HUES48 (cell line): Measurements from ENCODE around the gene RAG1.

Experiments used
- H3K27ac ChIP-seq: one replicate; pipeline ENCODE4 v1.7.0; 2013; ENCODE audit warnings: low read depth, low read length, inconsistent platforms
- H3K27me3 ChIP-seq: 2 replicates; pipeline ENCODE4 v1.6.1; 2013; ENCODE audit warnings: mild to moderate bottlenecking, low read length; ENCODE audit not compliant: control insufficient read depth, insufficient read depth
- H3K36me3 ChIP-seq: 2 replicates; pipeline ENCODE4 v1.6.1; 2013; ENCODE audit warnings: low read length; ENCODE audit not compliant: control insufficient read depth, insufficient read depth
- H3K4me1 ChIP-seq: 2 replicates; pipeline ENCODE4 v1.6.1; 2013; ENCODE audit warnings: mild to moderate bottlenecking, low read length; ENCODE audit not compliant: control insufficient read depth, insufficient read depth
- H3K4me3 ChIP-seq: 2 replicates; pipeline ENCODE4 v1.5.1; 2013; ENCODE audit warnings: mild to moderate bottlenecking, low read depth, low read length
- H3K9ac ChIP-seq: 2 replicates; pipeline ENCODE4 v1.6.1; 2013; ENCODE audit warnings: mild to moderate bottlenecking, low read depth, low read length, moderate library complexity
- H3K9me3 ChIP-seq: 2 replicates; pipeline ENCODE4 v1.6.1; 2013; ENCODE audit warnings: low read length; ENCODE audit not compliant: control insufficient read depth, insufficient read depth

RAG1 gene

DNA sequence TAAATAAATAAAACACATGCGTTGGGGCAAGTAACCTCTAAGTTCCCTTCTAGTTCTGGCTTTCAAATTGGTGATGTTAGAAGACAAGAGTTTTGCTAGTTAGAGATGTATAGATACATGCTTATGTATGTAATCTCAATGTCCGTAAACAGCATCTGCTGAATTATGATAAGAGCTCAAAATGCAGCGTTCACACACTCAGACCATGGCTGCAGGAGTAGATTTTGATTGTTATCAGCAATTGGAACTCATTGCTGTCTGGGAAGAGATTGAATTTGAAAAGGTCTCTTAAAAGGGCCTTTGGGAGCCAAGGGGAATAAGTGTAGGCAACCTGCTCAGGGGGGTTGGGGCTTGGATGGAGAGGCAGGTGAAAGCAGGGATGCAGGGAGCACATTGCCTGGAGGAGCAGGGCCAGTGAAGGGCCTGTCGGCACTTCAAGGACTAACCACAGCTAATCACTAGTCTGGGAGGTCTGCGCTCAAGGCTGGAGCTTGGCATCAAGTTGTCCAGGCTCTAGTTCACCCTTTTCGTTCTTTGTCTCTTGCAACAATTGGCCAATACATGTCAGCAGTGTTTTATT is 2.7 kb upstream of the RAG1 start:
- Histone ChIP-seq H3K9me3 (no peaks in the 10 kb centered on the region), H3K27me3 (no peaks in the 10 kb centered on the region; the same call in 1 of the 2 replicates), H3K9ac (no peak overlapping the region), H3K27ac (no peak overlapping the region), H3K4me3 (no peak overlapping the region), H3K36me3 (no peaks in the 10 kb centered on the region), H3K4me1 (no peaks in the 10 kb centered on the region)

DNA sequence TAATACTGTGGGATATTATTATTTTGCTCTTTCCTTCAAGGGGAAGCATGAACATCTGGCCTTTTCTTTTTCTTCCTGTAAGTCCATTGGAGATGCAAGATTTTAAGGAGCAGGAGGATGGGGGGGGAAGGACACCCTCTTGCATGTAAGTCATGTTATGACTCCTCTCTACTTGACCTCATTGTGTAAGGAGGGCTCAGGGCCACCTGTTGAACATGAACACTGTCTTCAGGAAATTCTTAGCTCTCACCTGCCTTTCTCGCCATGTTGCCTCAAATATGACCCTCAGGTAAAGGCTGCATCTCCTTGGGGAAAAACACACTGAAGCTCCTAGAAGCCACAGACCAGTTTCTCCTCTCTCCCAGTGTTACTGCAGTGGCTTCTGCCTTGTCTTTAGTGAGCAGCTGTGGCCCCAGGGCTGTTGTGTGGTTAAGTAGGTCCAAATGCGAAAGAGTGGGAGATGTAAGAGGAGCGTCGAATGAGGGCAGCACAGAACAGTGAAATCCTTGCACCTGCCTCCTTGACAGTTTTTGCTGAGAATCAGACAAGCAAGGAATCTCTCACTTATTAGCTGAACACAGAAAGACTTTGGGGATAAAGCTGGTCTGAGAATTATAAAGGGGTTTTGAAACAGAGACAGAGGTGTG is 1.3 kb upstream of the RAG1 start:
- Histone ChIP-seq H3K27me3 (no peaks in the 10 kb centered on the region), H3K27ac (no peak overlapping the region), H3K36me3 (no peaks in the 10 kb centered on the region), H3K4me3 (no peak overlapping the region), H3K9me3 (no peaks in the 10 kb centered on the region), H3K9ac (no peak overlapping the region), H3K4me1 (no peaks in the 10 kb centered on the region)

DNA sequence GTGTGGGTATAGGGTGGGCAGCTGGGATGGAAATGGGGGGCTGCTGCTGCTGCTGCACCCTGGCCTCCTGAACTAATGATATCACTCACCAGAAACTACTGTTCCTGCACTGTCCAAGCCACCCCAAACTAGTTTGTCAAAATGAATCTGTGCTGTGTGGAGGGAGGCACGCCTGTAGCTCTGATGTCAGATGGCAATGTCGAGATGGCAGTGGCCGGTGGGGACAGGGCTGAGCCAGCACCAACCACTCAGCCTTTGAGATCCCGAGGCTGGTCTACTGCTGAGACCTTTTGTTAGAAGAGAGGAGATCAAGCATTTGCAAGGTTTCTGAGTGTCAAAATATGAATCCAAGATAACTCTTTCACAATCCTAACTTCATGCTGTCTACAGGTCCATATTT is 1.3 kb downstream of the RAG1 start:
- no peak overlapping the region for H3K4me3 ChIP-seq
- no peaks in the 10 kb centered on the region for H3K27me3 ChIP-seq
- no peak overlapping the region for H3K27ac ChIP-seq
- H3K36me3 ChIP-seq: no peaks in the 10 kb centered on the region
- H3K9ac ChIP-seq: no peak overlapping the region
- no peaks in the 10 kb centered on the region for H3K9me3 ChIP-seq
- no peaks in the 10 kb centered on the region for H3K4me1 ChIP-seq

DNA sequence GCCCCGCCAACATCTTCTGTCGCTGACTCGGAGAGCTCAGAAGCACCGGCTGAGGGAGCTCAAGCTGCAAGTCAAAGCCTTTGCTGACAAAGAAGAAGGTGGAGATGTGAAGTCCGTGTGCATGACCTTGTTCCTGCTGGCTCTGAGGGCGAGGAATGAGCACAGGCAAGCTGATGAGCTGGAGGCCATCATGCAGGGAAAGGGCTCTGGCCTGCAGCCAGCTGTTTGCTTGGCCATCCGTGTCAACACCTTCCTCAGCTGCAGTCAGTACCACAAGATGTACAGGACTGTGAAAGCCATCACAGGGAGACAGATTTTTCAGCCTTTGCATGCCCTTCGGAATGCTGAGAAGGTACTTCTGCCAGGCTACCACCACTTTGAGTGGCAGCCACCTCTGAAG is 6.7 kb downstream of the RAG1 start:
- no peaks in the 10 kb centered on the region for H3K4me1 ChIP-seq
- H3K4me3 ChIP-seq: no peak overlapping the region
- no peaks in the 10 kb centered on the region for H3K27me3 ChIP-seq
- no peaks in the 10 kb centered on the region for H3K9me3 ChIP-seq
- H3K9ac ChIP-seq: no peak overlapping the region
- H3K36me3 ChIP-seq: no peaks in the 10 kb centered on the region
- H3K27ac ChIP-seq: no peak overlapping the region

DNA sequence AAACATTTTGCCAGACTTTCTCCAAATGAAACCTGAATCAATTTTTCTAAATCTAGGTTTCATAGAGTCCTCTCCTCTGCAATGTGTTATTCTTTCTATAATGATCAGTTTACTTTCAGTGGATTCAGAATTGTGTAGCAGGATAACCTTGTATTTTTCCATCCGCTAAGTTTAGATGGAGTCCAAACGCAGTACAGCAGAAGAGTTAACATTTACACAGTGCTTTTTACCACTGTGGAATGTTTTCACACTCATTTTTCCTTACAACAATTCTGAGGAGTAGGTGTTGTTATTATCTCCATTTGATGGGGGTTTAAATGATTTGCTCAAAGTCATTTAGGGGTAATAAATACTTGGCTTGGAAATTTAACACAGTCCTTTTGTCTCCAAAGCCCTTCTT is 9.6 kb downstream of the RAG1 start:
- H3K4me1 ChIP-seq: no peaks in the 10 kb centered on the region
- no peak overlapping the region for H3K27ac ChIP-seq
- H3K27me3 ChIP-seq: no peaks in the 10 kb centered on the region
- peaks cover 19% of the 10 kb centered on the region for H3K9me3 ChIP-seq
- H3K9ac ChIP-seq: no peak overlapping the region
- no peak overlapping the region for H3K4me3 ChIP-seq
- no peaks in the 10 kb centered on the region for H3K36me3 ChIP-seq

DNA sequence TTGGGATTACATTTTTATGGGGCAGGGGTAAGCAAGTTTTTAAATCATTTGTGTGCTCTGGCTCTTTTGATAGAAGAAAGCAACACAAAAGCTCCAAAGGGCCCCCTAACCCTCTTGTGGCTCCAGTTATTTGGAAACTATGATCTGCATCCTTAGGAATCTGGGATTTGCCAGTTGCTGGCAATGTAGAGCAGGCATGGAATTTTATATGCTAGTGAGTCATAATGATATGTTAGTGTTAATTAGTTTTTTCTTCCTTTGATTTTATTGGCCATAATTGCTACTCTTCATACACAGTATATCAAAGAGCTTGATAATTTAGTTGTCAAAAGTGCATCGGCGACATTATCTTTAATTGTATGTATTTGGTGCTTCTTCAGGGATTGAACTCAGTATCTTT is 10.1 kb downstream of the RAG1 start:
- H3K36me3 ChIP-seq: no peaks in the 10 kb centered on the region

DNA sequence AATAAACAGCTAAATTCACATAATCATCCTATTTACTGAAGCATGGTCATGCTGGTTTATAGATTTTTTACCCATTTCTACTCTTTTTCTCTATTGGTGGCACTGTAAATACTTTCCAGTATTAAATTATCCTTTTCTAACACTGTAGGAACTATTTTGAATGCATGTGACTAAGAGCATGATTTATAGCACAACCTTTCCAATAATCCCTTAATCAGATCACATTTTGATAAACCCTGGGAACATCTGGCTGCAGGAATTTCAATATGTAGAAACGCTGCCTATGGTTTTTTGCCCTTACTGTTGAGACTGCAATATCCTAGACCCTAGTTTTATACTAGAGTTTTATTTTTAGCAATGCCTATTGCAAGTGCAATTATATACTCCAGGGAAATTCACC is 10.7 kb downstream of the RAG1 start:
- H3K4me1 ChIP-seq: no peaks in the 10 kb centered on the region
- no peak overlapping the region for H3K9ac ChIP-seq
- no peaks in the 10 kb centered on the region for H3K36me3 ChIP-seq
- H3K9me3 ChIP-seq: peaks cover 21% of the 10 kb centered on the region
- H3K27ac ChIP-seq: no peak overlapping the region
- no peak overlapping the region for H3K4me3 ChIP-seq
- H3K27me3 ChIP-seq: no peaks in the 10 kb centered on the region

More for the DNA sequence above, 10.1 kb downstream of the RAG1 start:
- H3K9me3 ChIP-seq: peaks cover 21% of the 10 kb centered on the region
- H3K4me3 ChIP-seq: no peak overlapping the region
- H3K4me1 ChIP-seq: no peaks in the 10 kb centered on the region
- no peak overlapping the region for H3K27ac ChIP-seq
- H3K27me3 ChIP-seq: no peaks in the 10 kb centered on the region
- no peak overlapping the region for H3K9ac ChIP-seq

DNA sequence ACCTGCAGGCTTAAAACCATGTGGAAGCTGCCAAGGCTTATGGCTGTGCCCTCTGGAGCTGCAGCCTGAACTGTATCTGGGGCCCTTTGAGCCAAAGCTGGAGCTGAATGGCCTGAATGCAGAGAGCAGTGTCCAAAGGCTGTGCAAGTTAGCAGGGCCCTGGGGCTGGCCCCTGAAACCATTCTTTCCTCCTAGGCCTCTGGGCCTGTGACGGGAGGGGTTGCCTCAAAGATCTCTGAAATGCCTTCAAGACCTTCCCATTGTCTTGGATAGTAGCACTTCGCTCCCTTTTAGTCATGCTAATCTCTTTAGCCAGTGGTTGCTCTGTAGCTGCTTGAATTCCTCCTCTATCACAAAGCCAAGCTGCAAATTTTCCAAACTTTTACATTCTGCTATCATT is 13.7 kb downstream of the RAG1 start:
- Histone ChIP-seq H3K27ac (no peak overlapping the region), H3K36me3 (no peaks in the 10 kb centered on the region), H3K27me3 (no peaks in the 10 kb centered on the region)

DNA sequence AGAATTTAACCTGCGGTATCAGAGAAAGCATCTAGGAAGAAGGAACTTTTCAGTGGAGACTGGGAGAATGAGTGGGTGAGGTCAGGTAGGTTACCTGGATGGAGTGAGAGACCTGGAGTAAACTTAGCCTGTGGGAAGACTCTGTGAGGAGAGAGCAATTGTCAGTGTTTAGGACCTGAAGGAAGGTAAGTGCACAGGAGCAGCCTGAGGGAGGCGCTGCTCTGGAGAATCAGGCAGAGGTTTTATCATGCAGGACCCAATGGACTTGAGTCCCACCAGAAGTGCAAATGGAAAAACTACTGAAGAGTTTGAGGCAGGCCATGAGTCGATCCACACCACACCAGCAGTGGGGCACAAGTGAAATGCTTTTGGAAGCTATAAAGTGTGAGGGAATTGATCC is 15.9 kb downstream of the RAG1 start:
- H3K27me3 ChIP-seq: peaks cover 8% of the 10 kb centered on the region
- no peaks in the 10 kb centered on the region for H3K4me1 ChIP-seq
- no peaks in the 10 kb centered on the region for H3K36me3 ChIP-seq
- H3K4me3 ChIP-seq: no peak overlapping the region
- H3K9ac ChIP-seq: no peak overlapping the region
- H3K27ac ChIP-seq: no peak overlapping the region
- peaks cover 21% of the 10 kb centered on the region for H3K9me3 ChIP-seq

More for the DNA sequence above, 13.7 kb downstream of the RAG1 start:
- Histone ChIP-seq H3K9ac (no peak overlapping the region), H3K4me3 (no peak overlapping the region), H3K4me1 (no peaks in the 10 kb centered on the region), H3K9me3 (peaks cover 21% of the 10 kb centered on the region)

DNA sequence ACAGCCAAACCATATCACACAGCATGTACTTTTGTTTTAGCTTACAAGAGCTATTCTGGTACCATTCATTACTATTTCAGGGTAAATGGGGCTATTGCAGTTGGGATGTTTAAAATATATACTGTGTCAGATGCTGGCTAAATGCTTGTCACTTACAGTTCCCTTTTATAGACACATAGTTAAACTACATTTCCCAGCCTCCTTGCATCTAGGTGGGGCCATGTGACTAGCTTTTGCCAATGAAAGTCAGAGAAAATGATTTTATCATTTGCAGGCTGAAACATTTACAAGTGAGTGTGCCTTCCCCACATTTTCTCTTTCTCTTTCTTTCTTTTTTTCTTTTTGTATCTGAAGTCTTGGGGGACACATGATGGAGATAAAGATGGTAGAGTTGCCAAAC is 18.7 kb downstream of the RAG1 start:
- Histone ChIP-seq H3K27me3 (peaks cover 26% of the 10 kb centered on the region), H3K9ac (no peak overlapping the region), H3K27ac (no peak overlapping the region), H3K36me3 (no peaks in the 10 kb centered on the region), H3K4me1 (no peaks in the 10 kb centered on the region), H3K4me3 (no peak overlapping the region), H3K9me3 (peaks cover 9% of the 10 kb centered on the region)

DNA sequence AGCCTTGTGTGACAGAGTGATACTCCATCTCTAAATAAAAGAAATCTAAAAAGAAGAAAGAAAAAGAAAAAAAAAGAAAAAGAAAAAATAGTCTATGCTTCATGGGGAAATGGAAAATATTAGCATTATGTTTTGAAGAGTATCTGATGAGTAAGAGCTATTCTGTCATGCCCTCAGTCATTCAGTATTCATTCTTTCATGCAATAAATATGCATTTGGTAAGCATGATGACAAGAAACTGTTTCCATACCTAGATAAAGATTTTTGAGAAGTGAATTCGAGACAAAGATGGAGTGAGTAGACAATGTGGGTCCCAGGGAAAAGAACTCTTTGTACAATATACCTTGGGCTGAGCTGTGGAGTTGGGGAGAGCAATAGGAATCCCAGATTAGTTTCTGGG is 20.3 kb downstream of the RAG1 start:
- H3K9ac ChIP-seq: no peak overlapping the region
- H3K27me3 ChIP-seq: peaks cover 26% of the 10 kb centered on the region
- H3K4me1 ChIP-seq: no peaks in the 10 kb centered on the region
- no peak overlapping the region for H3K27ac ChIP-seq
- H3K36me3 ChIP-seq: no peaks in the 10 kb centered on the region
- H3K9me3 ChIP-seq: no peaks in the 10 kb centered on the region
- no peak overlapping the region for H3K4me3 ChIP-seq
